Ectodermal cell (in vitro differentiated cells): ENCODE results near the gene TMEM132C.

Experiments
- H3K27ac ChIP-seq: 2 replicates; pipeline ENCODE4 v1.7.0; 2013; ENCODE audit warnings: mild to moderate bottlenecking, low read depth, low read length; ENCODE audit not compliant: insufficient read depth, poor library complexity, severe bottlenecking
- H3K27me3 ChIP-seq: 2 replicates; pipeline ENCODE4 v1.7.0; 2013; ENCODE audit warnings: mild to moderate bottlenecking, low read length; ENCODE audit not compliant: insufficient read depth, control insufficient read depth, poor library complexity, severe bottlenecking
- H3K36me3 ChIP-seq: one replicate; pipeline ENCODE4 v1.7.0; 2013; ENCODE audit warnings: low read length; ENCODE audit not compliant: control insufficient read depth, insufficient read depth
- H3K4me1 ChIP-seq: one replicate; pipeline ENCODE4 v1.7.0; 2013; ENCODE audit warnings: low read length; ENCODE audit not compliant: control insufficient read depth, insufficient read depth
- H3K4me3 ChIP-seq: 2 replicates; pipeline ENCODE4 v1.7.0; 2013; ENCODE audit warnings: low read depth, low read length, control low read depth; ENCODE audit not compliant: insufficient read depth
- H3K9me3 ChIP-seq: 2 replicates; pipeline ENCODE4 v1.7.0; 2013; ENCODE audit warnings: mild to moderate bottlenecking, low read length, moderate library complexity; ENCODE audit not compliant: control insufficient read depth
- WGBS, 2 experiments: methylation state at CpG; one replicate each; pipeline ENCODE4 v1.1.7; 2013; ENCODE audit warnings: missing lambda C conversion rate in 2 of 2; 5-methylcytosine and 5-hydroxymethylcytosine counted together

Gene TMEM132C

DNA sequence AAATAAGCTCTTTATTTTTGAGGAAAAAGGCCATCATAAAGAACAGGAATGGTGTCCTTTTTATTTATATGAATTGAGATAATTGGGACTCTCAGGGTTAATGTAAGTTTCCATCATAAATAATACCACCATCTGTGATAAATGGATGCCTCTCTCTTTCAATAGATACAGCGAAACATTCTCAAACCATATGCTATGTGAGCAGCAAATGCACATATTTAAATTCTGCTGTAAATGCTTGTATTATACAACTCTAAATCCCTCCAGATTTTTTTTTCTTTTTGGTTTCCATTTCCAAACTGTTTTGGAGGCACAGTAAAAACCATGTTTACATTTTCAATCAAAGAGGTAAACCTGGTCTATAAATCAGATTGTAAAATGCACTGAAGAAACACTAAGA lies 132.3 kb downstream of the TMEM132C start:
- Histone ChIP-seq H3K9me3 (no peaks in the 10 kb centered on the region), H3K4me1 (peaks cover 11% of the 10 kb centered on the region), H3K4me3 (no peak overlapping the region), H3K27me3 (no peaks in the 10 kb centered on the region), H3K27ac (no peak overlapping the region), H3K36me3 (no peaks in the 10 kb centered on the region)
- 83 to 100% methylated on average over 1 of the region's 1 CpG for WGBS, 2 experiments

DNA sequence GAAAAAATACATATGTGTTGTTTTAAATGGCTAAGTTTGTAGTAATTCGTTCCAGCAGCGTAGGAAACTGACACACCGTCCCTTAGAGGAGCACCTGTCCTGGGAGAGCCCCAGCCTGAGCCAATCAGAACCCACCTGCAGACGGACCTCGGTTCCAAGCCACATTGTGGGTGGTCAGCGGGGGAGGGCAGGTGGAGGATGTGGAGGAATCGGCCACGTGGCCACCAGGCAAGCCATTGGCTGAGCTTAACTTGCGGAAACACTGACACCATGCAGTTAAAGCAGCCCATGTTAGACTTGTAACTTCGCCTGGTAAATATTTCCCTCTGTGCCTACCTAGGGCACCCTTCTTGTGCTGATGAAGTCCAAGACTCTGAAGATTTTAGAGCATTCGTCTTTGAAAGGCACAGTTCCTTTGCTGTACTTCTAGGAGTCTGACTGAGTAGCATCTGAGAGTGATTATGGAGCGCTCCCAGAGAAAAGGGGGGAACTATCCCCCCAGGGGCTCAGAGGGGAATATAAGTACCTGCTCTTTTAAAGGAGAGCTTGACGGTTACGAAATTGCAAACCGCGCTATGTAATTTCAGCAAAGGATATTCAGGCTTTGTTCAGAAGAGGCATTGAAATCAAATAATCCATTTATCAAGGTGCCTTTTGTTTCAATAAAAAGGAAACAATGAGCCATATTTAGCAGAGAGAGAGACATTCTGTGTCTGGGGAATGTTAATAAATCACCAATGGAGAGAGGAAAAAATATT lies 135.7 kb downstream of the TMEM132C start:
- Histone ChIP-seq H3K36me3 (no peaks in the 10 kb centered on the region), H3K27ac (no peak overlapping the region), H3K27me3 (no peaks in the 10 kb centered on the region), H3K9me3 (no peaks in the 10 kb centered on the region), H3K4me1 (peaks cover 7% of the 10 kb centered on the region), H3K4me3 (no peak overlapping the region)
- WGBS, 2 experiments: 71 to 74% methylated on average over 16 of the region's 16 CpGs

DNA sequence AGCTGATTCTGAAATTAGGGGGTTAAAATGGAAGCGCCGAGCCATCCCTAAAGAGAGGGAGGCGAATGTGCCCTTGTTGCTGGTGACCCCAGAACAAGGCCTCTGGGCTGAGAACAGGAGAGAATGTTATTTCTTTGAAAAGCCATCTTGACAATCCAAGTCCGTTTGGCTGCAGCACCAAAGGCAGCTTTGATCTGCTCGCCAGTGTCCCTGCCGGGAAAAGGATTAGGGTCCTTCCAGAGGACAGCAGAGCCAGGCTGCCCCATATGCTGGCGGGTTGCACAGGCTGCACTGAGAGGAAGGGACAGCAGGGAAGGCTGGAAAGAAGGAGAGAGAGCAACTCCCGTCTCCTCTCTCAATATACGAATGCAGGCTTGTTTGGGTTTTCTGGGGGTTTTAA lies 141.7 kb downstream of the TMEM132C start:
- Histone ChIP-seq H3K27ac (peak overlapping the region; percentile 39), H3K36me3 (no peaks in the 10 kb centered on the region), H3K27me3 (no peaks in the 10 kb centered on the region), H3K4me1 (peaks cover 17% of the 10 kb centered on the region), H3K9me3 (no peaks in the 10 kb centered on the region), H3K4me3 (no peak overlapping the region)
- WGBS, 2 experiments: 40% methylated on average over 9 of the region's 9 CpGs

DNA sequence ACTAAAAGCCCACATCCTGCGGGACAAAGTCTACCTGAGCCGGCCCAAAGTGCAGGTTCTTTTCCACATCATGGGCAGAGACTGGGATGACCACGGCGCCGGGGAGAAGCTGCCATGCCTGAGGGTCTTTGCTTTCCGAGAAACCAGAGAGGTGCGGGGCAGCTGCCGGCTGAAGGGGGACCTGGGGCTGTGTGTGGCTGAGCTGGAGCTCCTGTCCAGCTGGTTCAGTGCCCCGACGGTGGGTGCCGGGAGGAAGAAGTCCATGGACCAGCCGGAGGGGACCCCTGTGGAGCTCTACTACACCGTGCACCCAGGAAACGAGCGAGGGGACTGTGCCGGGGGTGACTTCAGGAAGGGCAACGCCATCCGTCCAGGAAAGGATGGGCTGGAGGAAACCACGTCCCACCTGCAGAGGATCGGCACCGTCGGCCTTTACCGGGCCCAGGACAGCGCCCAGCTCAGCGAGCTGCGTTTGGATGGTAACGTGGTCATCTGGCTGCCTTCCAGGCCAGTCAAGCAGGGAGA lies 148.1 kb downstream of the TMEM132C start:
- WGBS, 2 experiments: 95 to 97% methylated on average over 27 of the region's 27 CpGs
- H3K27ac ChIP-seq: no peak overlapping the region
- no peaks in the 10 kb centered on the region for H3K9me3 ChIP-seq
- H3K27me3 ChIP-seq: no peaks in the 10 kb centered on the region
- H3K36me3 ChIP-seq: no peaks in the 10 kb centered on the region
- H3K4me1 ChIP-seq: no peaks in the 10 kb centered on the region
- H3K4me3 ChIP-seq: no peak overlapping the region

DNA sequence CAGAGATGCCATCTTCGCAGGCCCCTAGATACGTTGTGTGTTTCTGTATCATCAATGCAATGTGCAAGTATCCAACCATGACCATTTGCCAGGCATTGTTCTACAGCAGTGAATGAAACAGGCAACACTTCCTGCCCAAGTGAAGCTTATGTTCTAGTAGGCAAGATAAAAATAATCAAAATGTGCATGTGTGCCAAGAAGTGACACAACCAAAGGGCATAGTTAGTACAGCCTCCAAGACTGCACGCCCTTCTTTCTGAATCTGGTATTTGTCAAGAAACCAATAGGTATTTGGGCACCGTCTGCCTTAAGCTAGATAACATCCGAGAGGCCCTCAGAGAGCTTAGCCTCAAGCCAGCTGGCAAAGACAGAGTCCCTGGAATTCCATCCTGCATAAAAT lies 152.0 kb downstream of the TMEM132C start:
- Histone ChIP-seq H3K27me3 (no peaks in the 10 kb centered on the region), H3K4me1 (no peaks in the 10 kb centered on the region), H3K4me3 (no peak overlapping the region), H3K9me3 (no peaks in the 10 kb centered on the region), H3K27ac (no peak overlapping the region), H3K36me3 (no peaks in the 10 kb centered on the region)
- WGBS, 2 experiments: 94 to 95% methylated on average over 5 of the region's 5 CpGs

DNA sequence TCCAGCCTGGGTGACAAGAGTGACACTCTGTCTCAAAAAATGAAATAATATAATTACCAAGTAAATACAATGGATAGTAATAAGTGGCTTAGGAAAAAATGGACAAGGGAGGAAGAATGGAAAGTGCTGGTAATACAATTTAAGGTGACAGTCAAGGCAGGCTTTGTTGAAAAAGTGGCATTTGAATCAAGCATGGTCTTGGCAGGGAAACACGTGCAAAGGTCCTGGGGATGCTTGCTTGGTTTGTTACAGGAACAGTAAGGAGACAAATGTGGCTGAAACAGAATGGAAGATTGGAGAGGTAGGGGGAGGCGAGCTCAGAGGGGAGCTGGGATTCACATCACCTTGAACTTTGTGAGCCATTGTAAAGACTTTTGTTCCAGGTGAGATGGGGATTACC lies 153.2 kb downstream of the TMEM132C start:
- 91 to 98% methylated on average over 2 of the region's 2 CpGs for WGBS, 2 experiments
- H3K9me3 ChIP-seq: no peaks in the 10 kb centered on the region

DNA sequence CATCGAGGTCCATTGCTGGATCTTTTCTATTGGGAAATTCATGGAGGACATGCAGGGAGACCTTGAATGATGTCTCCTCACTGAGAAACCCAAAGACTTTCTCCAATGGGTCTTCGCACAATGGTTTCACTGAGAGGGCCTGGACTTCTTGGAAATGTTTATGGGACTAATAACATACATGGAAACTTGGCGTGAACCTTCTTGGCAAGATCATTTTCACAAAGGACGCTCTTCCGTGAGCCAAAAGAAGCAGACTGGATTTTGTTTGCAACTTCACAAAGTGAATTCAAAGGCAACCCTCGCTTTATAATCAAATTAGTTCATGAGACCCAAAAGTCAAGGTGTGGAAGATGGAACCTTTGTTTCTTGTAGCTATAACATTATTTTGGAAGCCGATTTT lies 154.4 kb downstream of the TMEM132C start:
- Histone ChIP-seq H3K36me3 (no peaks in the 10 kb centered on the region), H3K27me3 (no peaks in the 10 kb centered on the region), H3K4me3 (no peak overlapping the region), H3K9me3 (no peaks in the 10 kb centered on the region), H3K4me1 (no peaks in the 10 kb centered on the region), H3K27ac (no peak overlapping the region)
- 94 to 99% methylated on average over 6 of the region's 7 CpGs for whole genome bisulfite sequencing, 2 experiments

More for the DNA sequence above, 153.2 kb downstream of the TMEM132C start:
- Histone ChIP-seq H3K27me3 (no peaks in the 10 kb centered on the region), H3K4me1 (no peaks in the 10 kb centered on the region), H3K4me3 (no peak overlapping the region), H3K36me3 (no peaks in the 10 kb centered on the region), H3K27ac (no peak overlapping the region)

DNA sequence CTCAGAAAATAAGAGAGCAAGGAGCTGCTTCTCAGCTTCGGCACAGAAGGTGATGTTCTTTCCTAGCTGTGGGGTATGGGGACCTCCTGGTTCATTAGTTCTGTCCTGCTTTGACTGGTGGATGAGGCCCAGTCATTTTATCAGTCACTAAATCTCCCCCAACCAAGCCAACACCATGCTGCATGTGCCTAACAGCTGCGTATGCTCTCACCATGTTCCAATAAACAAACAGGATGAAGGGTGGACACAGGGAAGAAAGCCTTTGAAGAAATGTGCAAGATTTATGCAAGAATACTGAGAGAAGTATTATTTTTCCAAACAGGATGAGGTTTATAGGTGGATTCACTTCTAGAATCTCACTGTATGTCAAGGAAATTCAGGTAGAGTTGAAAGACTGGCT lies 156.2 kb downstream of the TMEM132C start:
- H3K9me3 ChIP-seq: no peaks in the 10 kb centered on the region
- H3K4me1 ChIP-seq: no peaks in the 10 kb centered on the region
- no peaks in the 10 kb centered on the region for H3K27me3 ChIP-seq
- no peak overlapping the region for H3K4me3 ChIP-seq
- H3K27ac ChIP-seq: no peak overlapping the region
- 95 to 96% methylated on average over 2 of the region's 2 CpGs for WGBS, 2 experiments
- H3K36me3 ChIP-seq: no peaks in the 10 kb centered on the region

DNA sequence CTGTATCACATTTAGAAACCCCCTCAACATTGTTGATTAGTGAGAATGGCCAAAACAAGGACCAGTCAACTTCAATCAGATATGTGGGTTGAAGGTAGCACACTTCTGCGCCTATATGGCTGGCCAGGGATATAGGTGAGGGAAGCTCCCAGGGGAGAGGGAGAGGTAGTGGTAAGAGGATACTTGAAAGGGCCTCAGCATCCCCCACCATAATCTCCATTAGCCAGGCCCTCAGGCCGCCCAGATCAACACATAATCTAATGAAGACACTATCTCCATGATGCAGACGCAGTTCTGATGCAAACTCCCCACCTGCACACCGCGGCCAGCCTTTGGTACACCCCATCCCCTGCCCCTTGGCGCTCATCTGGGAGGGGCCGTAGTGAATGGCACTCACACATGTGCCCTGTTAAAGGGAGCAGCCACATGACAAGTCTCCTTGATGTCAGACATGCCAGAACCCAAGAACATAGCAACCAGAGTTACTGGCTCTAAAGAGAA lies 158.0 kb downstream of the TMEM132C start:
- WGBS, 2 experiments: 81% methylated on average over 7 of the region's 7 CpGs
- no peaks in the 10 kb centered on the region for H3K4me1 ChIP-seq
- no peaks in the 10 kb centered on the region for H3K36me3 ChIP-seq
- no peak overlapping the region for H3K4me3 ChIP-seq
- H3K9me3 ChIP-seq: no peaks in the 10 kb centered on the region
- no peaks in the 10 kb centered on the region for H3K27me3 ChIP-seq
- no peak overlapping the region for H3K27ac ChIP-seq

DNA sequence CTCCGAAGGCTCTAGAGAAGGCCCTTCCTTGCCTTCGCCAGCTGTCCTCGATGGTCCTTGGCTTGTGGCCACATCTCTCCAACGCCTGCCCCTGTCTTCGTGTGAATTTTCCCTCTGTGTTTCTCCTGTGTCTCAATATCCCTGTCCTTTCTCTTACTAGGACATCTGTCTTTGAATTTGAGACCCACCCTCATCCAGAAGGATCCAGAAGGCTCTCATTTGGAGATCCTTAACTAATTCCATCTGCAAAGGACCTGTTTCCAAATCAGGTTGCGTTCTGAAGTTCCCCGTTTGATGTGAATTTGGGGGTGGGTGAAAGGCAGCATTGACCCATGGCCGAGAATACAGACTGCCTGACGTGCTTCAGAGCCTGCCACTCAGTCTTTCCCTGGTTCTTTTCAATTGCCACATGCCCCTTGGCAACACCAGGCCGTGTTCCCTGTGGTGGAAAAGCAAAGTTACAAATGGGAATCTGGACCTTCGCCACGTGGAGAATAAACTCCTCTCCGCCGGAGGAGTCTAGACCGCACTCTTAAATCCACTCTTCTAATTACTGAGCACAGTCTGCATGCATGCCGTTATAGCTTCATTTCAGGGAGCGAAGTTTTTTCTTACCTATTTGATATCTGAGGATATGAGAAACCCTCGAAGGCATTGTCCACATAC lies 158.8 kb downstream of the TMEM132C start:
- Histone ChIP-seq H3K27ac (no peak overlapping the region), H3K4me3 (no peak overlapping the region), H3K9me3 (no peaks in the 10 kb centered on the region), H3K4me1 (no peaks in the 10 kb centered on the region), H3K36me3 (no peaks in the 10 kb centered on the region), H3K27me3 (no peaks in the 10 kb centered on the region)
- 94% methylated on average over 18 of the region's 18 CpGs for WGBS, 2 experiments
